A673 (cell line): Measurements from ENCODE around the gene MRPS31.

ENCODE experiments used
- EZH2 ChIP-seq: fragments of 200-600 bp; sonication (generic); IDR thresholded peaks from 2 replicates; pipeline ENCODE4 v1.6.1; 2017; ENCODE audit warnings: borderline replicate concordance, low read depth, mild to moderate bottlenecking, mixed read lengths, antibody characterized with exemption, low read length; ENCODE audit not compliant: poor library complexity, severe bottlenecking
- TF ChIP-seq, protein P1 (sequence below): fragments of 300-800, 200-600 bp; sonication (generic); conservative IDR thresholded peaks from 2 replicates; pipeline ENCODE4 v1.5.1; 2017; ENCODE audit warnings: low read depth, mild to moderate bottlenecking, antibody characterized with exemption, low read length, moderate library complexity, mixed read lengths

GRCh38 chr13:40776232-40776631 lies 5.2 kb upstream of the MRPS31 start:
- TF ChIP-seq, protein P1, sequence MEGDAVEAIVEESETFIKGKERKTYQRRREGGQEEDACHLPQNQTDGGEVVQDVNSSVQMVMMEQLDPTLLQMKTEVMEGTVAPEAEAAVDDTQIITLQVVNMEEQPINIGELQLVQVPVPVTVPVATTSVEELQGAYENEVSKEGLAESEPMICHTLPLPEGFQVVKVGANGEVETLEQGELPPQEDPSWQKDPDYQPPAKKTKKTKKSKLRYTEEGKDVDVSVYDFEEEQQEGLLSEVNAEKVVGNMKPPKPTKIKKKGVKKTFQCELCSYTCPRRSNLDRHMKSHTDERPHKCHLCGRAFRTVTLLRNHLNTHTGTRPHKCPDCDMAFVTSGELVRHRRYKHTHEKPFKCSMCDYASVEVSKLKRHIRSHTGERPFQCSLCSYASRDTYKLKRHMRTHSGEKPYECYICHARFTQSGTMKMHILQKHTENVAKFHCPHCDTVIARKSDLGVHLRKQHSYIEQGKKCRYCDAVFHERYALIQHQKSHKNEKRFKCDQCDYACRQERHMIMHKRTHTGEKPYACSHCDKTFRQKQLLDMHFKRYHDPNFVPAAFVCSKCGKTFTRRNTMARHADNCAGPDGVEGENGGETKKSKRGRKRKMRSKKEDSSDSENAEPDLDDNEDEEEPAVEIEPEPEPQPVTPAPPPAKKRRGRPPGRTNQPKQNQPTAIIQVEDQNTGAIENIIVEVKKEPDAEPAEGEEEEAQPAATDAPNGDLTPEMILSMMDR = no peak
- no peak for TF ChIP-seq EZH2
